ENCODE measurements around the gene PRDM16. TPM values are rescaled to one million over a fixed set of nuclear protein-coding genes. Genes with fewer than 3 reads are reported as not detected.

PRDM16 gene
- total and polyA plus RNA-seq, 2 experiments from 2014 or later: 41.8 to 55.8 TPM

GRCh38 chr1:3037281-3038040, 31.5 kb upstream of the PRDM16 start:
- no peak overlapping the region for H3K4me3 ChIP-seq
- DNase-seq (ENCODE audit: low read depth in 1 of 2, low spot score in 1 of 2): no peak
- H3K4me1 ChIP-seq (ENCODE audit: low read depth): no peaks in the 10 kb centered on the region
- no peaks in the 10 kb centered on the region for H3K9me3 ChIP-seq (ENCODE audit: low read depth)
- TF ChIP-seq CTCF (IDR thresholded peaks at IDR 0.05; ENCODE audit: low read depth, low read length): no peak
- no peaks in the 10 kb centered on the region for H3K27me3 ChIP-seq
- no peaks in the 10 kb centered on the region for H3K36me3 ChIP-seq
- no peak overlapping the region for H3K27ac ChIP-seq

DNA sequence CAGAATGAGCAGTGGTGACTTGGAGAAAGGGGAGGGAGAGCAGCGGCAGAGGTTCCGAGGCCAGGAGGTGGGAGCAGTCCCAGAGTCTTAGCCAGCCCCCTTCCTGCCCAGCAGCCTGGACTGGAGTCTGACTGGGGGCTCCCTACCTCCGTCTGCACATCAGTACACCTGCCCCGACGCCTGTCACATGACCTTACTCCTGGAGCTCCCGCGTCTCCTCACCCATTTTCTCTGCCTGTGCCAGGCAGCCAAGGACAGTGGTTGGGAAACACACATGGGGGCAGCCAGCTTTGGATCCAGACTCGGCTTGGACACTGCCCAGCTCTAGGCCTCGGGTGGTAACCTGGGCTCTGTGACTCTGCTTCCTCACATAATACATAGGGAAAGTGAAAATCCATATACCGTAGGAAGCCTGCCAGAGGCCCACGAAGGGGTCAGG, 30.9 kb upstream of the PRDM16 start:
- Histone ChIP-seq H3K4me3 (no peak overlapping the region), H3K27ac (no peak overlapping the region), H3K36me3 (no peaks in the 10 kb centered on the region), H3K27me3 (no peaks in the 10 kb centered on the region), H3K4me1 (ENCODE audit: low read depth) (no peaks in the 10 kb centered on the region), H3K9me3 (ENCODE audit: low read depth) (no peaks in the 10 kb centered on the region)
- no peak for DNase-seq (ENCODE audit: low read depth in 1 of 2, low spot score in 1 of 2)
- TF ChIP-seq CTCF (IDR thresholded peaks at IDR 0.05; ENCODE audit: low read depth, low read length): no peak

DNA sequence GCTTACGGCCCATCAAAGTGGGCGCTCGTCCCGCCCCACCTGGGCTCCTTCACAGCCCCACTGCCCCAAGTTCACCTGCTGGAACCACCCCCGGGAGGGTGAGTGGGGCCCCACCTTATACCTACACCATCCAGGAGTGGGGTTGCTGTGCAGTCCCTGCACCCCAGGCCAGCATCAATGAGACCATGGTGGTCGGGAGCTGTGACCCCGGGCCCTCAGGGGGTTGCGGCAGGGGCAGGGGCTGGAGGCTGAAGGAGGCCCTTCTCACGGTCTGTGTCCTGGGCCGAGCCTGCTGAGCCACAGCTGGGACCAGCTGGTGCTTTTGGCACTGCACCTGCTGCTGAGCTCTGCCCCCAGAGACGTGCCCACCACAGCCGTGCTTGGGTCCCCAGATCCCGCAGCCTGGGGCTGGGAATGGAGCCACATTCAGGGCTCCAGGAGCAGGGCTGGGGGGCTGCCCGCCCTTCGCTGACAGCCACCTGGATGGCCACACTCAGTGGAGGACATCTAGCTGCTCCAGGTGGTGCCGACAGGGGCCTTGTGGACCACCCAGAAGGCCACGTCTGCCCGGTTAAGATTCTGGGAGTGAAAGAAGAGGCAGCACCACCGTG, 30.3 kb upstream of the PRDM16 start:
- Histone ChIP-seq H3K4me3 (no peak overlapping the region), H3K9me3 (ENCODE audit: low read depth) (no peaks in the 10 kb centered on the region), H3K36me3 (no peaks in the 10 kb centered on the region), H3K4me1 (ENCODE audit: low read depth) (no peaks in the 10 kb centered on the region), H3K27me3 (no peaks in the 10 kb centered on the region), H3K27ac (no peak overlapping the region)
- DNase-seq (ENCODE audit: low read depth in 1 of 2, low spot score in 1 of 2): no peak
- no peak for TF ChIP-seq CTCF (IDR thresholded peaks at IDR 0.05; ENCODE audit: low read depth, low read length)

GRCh38 chr1:3040004-3040403, 29.0 kb upstream of the PRDM16 start:
- Histone ChIP-seq H3K27me3 (no peaks in the 10 kb centered on the region), H3K4me1 (ENCODE audit: low read depth) (no peaks in the 10 kb centered on the region), H3K27ac (no peak overlapping the region), H3K36me3 (no peaks in the 10 kb centered on the region), H3K9me3 (ENCODE audit: low read depth) (no peaks in the 10 kb centered on the region), H3K4me3 (no peak overlapping the region)
- DNase-seq (ENCODE audit: low read depth in 1 of 2, low spot score in 1 of 2): no peak
- no peak for TF ChIP-seq CTCF (IDR thresholded peaks at IDR 0.05; ENCODE audit: low read depth, low read length)

- Histone ChIP-seq H3K4me3 (no peak overlapping the region), H3K27ac (no peak overlapping the region), H3K4me1 (ENCODE audit: low read depth) (no peaks in the 10 kb centered on the region), H3K36me3 (no peaks in the 10 kb centered on the region), H3K27me3 (no peaks in the 10 kb centered on the region), H3K9me3 (ENCODE audit: low read depth) (no peaks in the 10 kb centered on the region)
- DNase-seq (ENCODE audit: low read depth in 1 of 2, low spot score in 1 of 2): no peak
- TF ChIP-seq CTCF (IDR thresholded peaks at IDR 0.05; ENCODE audit: low read depth, low read length): no peak
Observed at GRCh38 chr1:3042481-3042880, 26.5 kb upstream of the PRDM16 start.

All from cardiac muscle cell (in vitro differentiated cells and primary cell).